ENCODE measurements around the gene PKLR.

PKLR gene

GRCh38 chr1:155254228-155254713 lies 47.0 kb downstream of the PKLR start:
- Histone ChIP-seq H3K27ac (replicated peaks) (no peak overlapping the region), H3K4me3 (replicated peaks; ENCODE audit: insufficient read depth, low read length) (peak overlapping the region; percentile 80), H3K27me3 (ENCODE audit: insufficient read depth, poor library complexity, severe bottlenecking) (no peaks in the 10 kb centered on the region)
- DNase-seq (ENCODE audit: low read depth in 1 of 2, low spot score in 1 of 2) = no peak
- TF ChIP-seq GABPA (IDR thresholded peaks at IDR 0.05; ENCODE audit: low read depth) = no peak
- TF ChIP-seq, protein P1, sequence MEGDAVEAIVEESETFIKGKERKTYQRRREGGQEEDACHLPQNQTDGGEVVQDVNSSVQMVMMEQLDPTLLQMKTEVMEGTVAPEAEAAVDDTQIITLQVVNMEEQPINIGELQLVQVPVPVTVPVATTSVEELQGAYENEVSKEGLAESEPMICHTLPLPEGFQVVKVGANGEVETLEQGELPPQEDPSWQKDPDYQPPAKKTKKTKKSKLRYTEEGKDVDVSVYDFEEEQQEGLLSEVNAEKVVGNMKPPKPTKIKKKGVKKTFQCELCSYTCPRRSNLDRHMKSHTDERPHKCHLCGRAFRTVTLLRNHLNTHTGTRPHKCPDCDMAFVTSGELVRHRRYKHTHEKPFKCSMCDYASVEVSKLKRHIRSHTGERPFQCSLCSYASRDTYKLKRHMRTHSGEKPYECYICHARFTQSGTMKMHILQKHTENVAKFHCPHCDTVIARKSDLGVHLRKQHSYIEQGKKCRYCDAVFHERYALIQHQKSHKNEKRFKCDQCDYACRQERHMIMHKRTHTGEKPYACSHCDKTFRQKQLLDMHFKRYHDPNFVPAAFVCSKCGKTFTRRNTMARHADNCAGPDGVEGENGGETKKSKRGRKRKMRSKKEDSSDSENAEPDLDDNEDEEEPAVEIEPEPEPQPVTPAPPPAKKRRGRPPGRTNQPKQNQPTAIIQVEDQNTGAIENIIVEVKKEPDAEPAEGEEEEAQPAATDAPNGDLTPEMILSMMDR (IDR thresholded peaks at IDR 0.05; ENCODE audit: insufficient read depth, low read length) = no peak
- TF ChIP-seq SPI1 (IDR thresholded peaks at IDR 0.05; ENCODE audit: borderline replicate concordance, low read depth) = no peak
- TF ChIP-seq, protein P2, sequence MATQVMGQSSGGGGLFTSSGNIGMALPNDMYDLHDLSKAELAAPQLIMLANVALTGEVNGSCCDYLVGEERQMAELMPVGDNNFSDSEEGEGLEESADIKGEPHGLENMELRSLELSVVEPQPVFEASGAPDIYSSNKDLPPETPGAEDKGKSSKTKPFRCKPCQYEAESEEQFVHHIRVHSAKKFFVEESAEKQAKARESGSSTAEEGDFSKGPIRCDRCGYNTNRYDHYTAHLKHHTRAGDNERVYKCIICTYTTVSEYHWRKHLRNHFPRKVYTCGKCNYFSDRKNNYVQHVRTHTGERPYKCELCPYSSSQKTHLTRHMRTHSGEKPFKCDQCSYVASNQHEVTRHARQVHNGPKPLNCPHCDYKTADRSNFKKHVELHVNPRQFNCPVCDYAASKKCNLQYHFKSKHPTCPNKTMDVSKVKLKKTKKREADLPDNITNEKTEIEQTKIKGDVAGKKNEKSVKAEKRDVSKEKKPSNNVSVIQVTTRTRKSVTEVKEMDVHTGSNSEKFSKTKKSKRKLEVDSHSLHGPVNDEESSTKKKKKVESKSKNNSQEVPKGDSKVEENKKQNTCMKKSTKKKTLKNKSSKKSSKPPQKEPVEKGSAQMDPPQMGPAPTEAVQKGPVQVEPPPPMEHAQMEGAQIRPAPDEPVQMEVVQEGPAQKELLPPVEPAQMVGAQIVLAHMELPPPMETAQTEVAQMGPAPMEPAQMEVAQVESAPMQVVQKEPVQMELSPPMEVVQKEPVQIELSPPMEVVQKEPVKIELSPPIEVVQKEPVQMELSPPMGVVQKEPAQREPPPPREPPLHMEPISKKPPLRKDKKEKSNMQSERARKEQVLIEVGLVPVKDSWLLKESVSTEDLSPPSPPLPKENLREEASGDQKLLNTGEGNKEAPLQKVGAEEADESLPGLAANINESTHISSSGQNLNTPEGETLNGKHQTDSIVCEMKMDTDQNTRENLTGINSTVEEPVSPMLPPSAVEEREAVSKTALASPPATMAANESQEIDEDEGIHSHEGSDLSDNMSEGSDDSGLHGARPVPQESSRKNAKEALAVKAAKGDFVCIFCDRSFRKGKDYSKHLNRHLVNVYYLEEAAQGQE (IDR thresholded peaks at IDR 0.05; ENCODE audit: insufficient replicate concordance, low read depth) = no peak
- no peak for TF ChIP-seq POLR2AphosphoS5 (IDR thresholded peaks at IDR 0.05; ENCODE audit: low read depth)

GRCh38 chr1:155253797-155254196 lies 47.4 kb downstream of the PKLR start:
- TF ChIP-seq, protein P1 (IDR thresholded peaks at IDR 0.05; ENCODE audit: insufficient read depth, low read length) = no peak
- TF ChIP-seq SPI1 (IDR thresholded peaks at IDR 0.05; ENCODE audit: borderline replicate concordance, low read depth) (no peak), POLR2AphosphoS5 (IDR thresholded peaks at IDR 0.05; ENCODE audit: low read depth) (no peak), GABPA (IDR thresholded peaks at IDR 0.05; ENCODE audit: low read depth) (no peak)
- TF ChIP-seq, protein P2 (IDR thresholded peaks at IDR 0.05; ENCODE audit: insufficient replicate concordance, low read depth) = no peak
- no peak for DNase-seq (ENCODE audit: low read depth in 1 of 2, low spot score in 1 of 2)
- Histone ChIP-seq H3K27ac (replicated peaks) (no peak overlapping the region), H3K4me3 (replicated peaks; ENCODE audit: insufficient read depth, low read length) (no peak overlapping the region), H3K27me3 (ENCODE audit: insufficient read depth, poor library complexity, severe bottlenecking) (no peaks in the 10 kb centered on the region)

- no peaks in the 10 kb centered on the region for H3K27me3 ChIP-seq (ENCODE audit: insufficient read depth, poor library complexity, severe bottlenecking)
- TF ChIP-seq, protein P2 (IDR thresholded peaks at IDR 0.05; ENCODE audit: insufficient replicate concordance, low read depth) = no peak
- TF ChIP-seq GABPA (IDR thresholded peaks at IDR 0.05; ENCODE audit: low read depth) = no peak
- TF ChIP-seq SPI1 (IDR thresholded peaks at IDR 0.05; ENCODE audit: borderline replicate concordance, low read depth) = no peak
- TF ChIP-seq, protein P1 (IDR thresholded peaks at IDR 0.05; ENCODE audit: insufficient read depth, low read length) = no peak
- TF ChIP-seq POLR2AphosphoS5 (IDR thresholded peaks at IDR 0.05; ENCODE audit: low read depth) = no peak
- no peak overlapping the region for H3K27ac ChIP-seq (replicated peaks)
- no peak for DNase-seq (ENCODE audit: low read depth in 1 of 2, low spot score in 1 of 2)
- no peak overlapping the region for H3K4me3 ChIP-seq (replicated peaks; ENCODE audit: insufficient read depth, low read length)
These were observed 48.0 kb downstream of the PKLR start for GRCh38 chr1:155253208-155253607.
